ENCODE measurements around the gene TMEM117.

DNA sequence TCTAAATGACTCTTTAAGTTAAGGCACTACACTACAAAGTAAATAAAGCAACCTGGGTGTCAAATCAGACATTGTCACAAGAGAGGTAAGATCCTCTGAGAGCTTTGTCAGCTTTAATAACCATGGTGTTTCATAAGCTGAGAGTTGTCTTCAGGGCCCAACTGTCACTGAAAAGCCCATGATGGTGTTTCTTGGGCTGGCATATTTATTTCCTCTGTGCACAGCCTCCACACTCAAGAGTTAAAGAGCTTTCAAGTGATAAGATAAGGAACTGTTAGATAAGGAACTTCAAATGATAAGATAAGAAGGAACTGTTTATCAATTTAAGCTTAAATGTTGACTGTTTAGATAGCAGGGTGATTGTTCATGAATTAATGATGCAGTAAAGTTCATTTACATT is 495.4 kb downstream of the TMEM117 start:
- no peak for TF ChIP-seq POLR2A (IDR thresholded peaks at IDR 0.05)
- TF ChIP-seq, protein P1, sequence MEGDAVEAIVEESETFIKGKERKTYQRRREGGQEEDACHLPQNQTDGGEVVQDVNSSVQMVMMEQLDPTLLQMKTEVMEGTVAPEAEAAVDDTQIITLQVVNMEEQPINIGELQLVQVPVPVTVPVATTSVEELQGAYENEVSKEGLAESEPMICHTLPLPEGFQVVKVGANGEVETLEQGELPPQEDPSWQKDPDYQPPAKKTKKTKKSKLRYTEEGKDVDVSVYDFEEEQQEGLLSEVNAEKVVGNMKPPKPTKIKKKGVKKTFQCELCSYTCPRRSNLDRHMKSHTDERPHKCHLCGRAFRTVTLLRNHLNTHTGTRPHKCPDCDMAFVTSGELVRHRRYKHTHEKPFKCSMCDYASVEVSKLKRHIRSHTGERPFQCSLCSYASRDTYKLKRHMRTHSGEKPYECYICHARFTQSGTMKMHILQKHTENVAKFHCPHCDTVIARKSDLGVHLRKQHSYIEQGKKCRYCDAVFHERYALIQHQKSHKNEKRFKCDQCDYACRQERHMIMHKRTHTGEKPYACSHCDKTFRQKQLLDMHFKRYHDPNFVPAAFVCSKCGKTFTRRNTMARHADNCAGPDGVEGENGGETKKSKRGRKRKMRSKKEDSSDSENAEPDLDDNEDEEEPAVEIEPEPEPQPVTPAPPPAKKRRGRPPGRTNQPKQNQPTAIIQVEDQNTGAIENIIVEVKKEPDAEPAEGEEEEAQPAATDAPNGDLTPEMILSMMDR (IDR thresholded peaks at IDR 0.05): no peak
- no peak for TF ChIP-seq POLR2AphosphoS5 (IDR thresholded peaks at IDR 0.05)

Measured in sigmoid colon (tissue), 4 donors.